Muscle of back (tissue), 11 donors: ENCODE results near the gene GREM2. TPM values are rescaled to one million over a fixed set of nuclear protein-coding genes. Genes with fewer than 3 reads are reported as not detected.

ENCODE experiments used
- DNase-seq, 3 donors: peaks; one replicate each; pipeline versions ENCODE4 v3.0.0 to v3.0.0-alpha.2; 2013
- polyA plus RNA-seq, 10 donors: library from polyadenylated mRNA; unstranded; fragments of 120-200 nt; gene quantifications; one replicate each; pipeline ENCODE4 v1.2.1, GENCODE V29; 2013; ENCODE audit not compliant: insufficient read length in 10 of 10

Gene GREM2
- polyA plus RNA-seq, 10 donors = 2.5 to 13.6 (median 3.5) TPM

GRCh38 chr1:240612811-240613210 is 856 bp upstream of the GREM2 start:
- no peak for DNase-seq

- peak in 1 of 3 donors; percentile 43 for DNase-seq
Measured at GRCh38 chr1:240611228-240611618, 732 bp downstream of the GREM2 start.

- no peak for DNase-seq
Measured at GRCh38 chr1:240610636-240611035, 1.3 kb downstream of the GREM2 start.

- no peak for DNase-seq
Measured at GRCh38 chr1:240609527-240610060, 2.4 kb downstream of the GREM2 start.

GRCh38 chr1:240608707-240609106 is 3.2 kb downstream of the GREM2 start:
- DNase-seq = no peak

- no peak for DNase-seq
Measured at GRCh38 chr1:240607006-240607405, 4.9 kb downstream of the GREM2 start.

GRCh38 chr1:240602189-240602588 is 9.8 kb downstream of the GREM2 start:
- DNase-seq = peak in 1 of 3 donors; percentile 25

- no peak for DNase-seq
Measured at GRCh38 chr1:240599830-240600229, 12.1 kb downstream of the GREM2 start.

- DNase-seq = no peak
Measured at GRCh38 chr1:240599299-240599698, 12.7 kb downstream of the GREM2 start.

GRCh38 chr1:240598216-240599001 is 13.5 kb downstream of the GREM2 start:
- DNase-seq = peak in 1 of 3 donors; percentile 24

GRCh38 chr1:240597153-240597745 is 14.7 kb downstream of the GREM2 start:
- DNase-seq = peak in 1 of 3 donors; percentile 69

GRCh38 chr1:240595476-240595875 is 16.5 kb downstream of the GREM2 start:
- no peak for DNase-seq

- DNase-seq = no peak
Measured at GRCh38 chr1:240591564-240591963, 20.4 kb downstream of the GREM2 start.

- no peak for DNase-seq
Measured at GRCh38 chr1:240591078-240591477, 20.9 kb downstream of the GREM2 start.

- DNase-seq = no peak
Measured at GRCh38 chr1:240589585-240590110, 22.3 kb downstream of the GREM2 start.

- no peak for DNase-seq
Measured at GRCh38 chr1:240586006-240586405, 25.9 kb downstream of the GREM2 start.

- peak in 1 of 3 donors; percentile 38 for DNase-seq
Measured at GRCh38 chr1:240582953-240583352, 29.0 kb downstream of the GREM2 start.

GRCh38 chr1:240579511-240579910 is 32.4 kb downstream of the GREM2 start:
- no peak for DNase-seq

GRCh38 chr1:240577095-240577494 is 34.9 kb downstream of the GREM2 start:
- peak in 1 of 3 donors; percentile 28 for DNase-seq

GRCh38 chr1:240575981-240576662 is 35.8 kb downstream of the GREM2 start:
- DNase-seq = peak; percentile 58 to 82 (median 75)

GRCh38 chr1:240572328-240572727 is 39.6 kb downstream of the GREM2 start:
- no peak for DNase-seq

- DNase-seq = no peak
Measured at GRCh38 chr1:240571782-240572181, 40.2 kb downstream of the GREM2 start.
